PC-9 (cell line): Measurements from ENCODE around the gene RPS17.

Experiments
- EZH2 ChIP-seq: fragments of 200-600 bp; sonication (generic); IDR thresholded peaks from 2 replicates; pipeline ENCODE4 v1.8.0; 2017; ENCODE audit warnings: antibody characterized with exemption, low read depth
- TF ChIP-seq, protein P1 (sequence below): fragments of 200-600 bp; sonication (generic); conservative IDR thresholded peaks from 2 replicates; pipeline ENCODE4 v1.6.1; 2017; ENCODE audit warnings: mixed run types, antibody characterized with exemption, mild to moderate bottlenecking, moderate library complexity

GRCh38 chr15:82558502-82558901 lies 18.2 kb upstream of the RPS17 start:
- TF ChIP-seq, protein P1, sequence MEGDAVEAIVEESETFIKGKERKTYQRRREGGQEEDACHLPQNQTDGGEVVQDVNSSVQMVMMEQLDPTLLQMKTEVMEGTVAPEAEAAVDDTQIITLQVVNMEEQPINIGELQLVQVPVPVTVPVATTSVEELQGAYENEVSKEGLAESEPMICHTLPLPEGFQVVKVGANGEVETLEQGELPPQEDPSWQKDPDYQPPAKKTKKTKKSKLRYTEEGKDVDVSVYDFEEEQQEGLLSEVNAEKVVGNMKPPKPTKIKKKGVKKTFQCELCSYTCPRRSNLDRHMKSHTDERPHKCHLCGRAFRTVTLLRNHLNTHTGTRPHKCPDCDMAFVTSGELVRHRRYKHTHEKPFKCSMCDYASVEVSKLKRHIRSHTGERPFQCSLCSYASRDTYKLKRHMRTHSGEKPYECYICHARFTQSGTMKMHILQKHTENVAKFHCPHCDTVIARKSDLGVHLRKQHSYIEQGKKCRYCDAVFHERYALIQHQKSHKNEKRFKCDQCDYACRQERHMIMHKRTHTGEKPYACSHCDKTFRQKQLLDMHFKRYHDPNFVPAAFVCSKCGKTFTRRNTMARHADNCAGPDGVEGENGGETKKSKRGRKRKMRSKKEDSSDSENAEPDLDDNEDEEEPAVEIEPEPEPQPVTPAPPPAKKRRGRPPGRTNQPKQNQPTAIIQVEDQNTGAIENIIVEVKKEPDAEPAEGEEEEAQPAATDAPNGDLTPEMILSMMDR: no peak
- TF ChIP-seq EZH2: no peak
